Glomerular endothelial cell (primary cell): ENCODE results near the gene RAB7A. TPM values are rescaled to one million over a fixed set of nuclear protein-coding genes. Genes with fewer than 3 reads are reported as not detected.
A peak's percentile ranks its signal among the peaks of the same experiment; 100 is the strongest.

Experiments
- DNase-seq: peaks from one replicate; pipeline ENCODE4 v3.0.0-alpha.2; 2011; ENCODE audit warnings: low read depth, low spot score; ENCODE audit errors: extremely low read depth
- total RNA-seq: library from RNA; depleted of rRNA; stranded (reverse); fragments of >200 nt; gene quantifications from 2 replicates; pipeline ENCODE4 v1.2.3, GENCODE V29; 2015

RAB7A gene
- total RNA-seq, 1 donor from 2014 or later = 162 TPM

DNA sequence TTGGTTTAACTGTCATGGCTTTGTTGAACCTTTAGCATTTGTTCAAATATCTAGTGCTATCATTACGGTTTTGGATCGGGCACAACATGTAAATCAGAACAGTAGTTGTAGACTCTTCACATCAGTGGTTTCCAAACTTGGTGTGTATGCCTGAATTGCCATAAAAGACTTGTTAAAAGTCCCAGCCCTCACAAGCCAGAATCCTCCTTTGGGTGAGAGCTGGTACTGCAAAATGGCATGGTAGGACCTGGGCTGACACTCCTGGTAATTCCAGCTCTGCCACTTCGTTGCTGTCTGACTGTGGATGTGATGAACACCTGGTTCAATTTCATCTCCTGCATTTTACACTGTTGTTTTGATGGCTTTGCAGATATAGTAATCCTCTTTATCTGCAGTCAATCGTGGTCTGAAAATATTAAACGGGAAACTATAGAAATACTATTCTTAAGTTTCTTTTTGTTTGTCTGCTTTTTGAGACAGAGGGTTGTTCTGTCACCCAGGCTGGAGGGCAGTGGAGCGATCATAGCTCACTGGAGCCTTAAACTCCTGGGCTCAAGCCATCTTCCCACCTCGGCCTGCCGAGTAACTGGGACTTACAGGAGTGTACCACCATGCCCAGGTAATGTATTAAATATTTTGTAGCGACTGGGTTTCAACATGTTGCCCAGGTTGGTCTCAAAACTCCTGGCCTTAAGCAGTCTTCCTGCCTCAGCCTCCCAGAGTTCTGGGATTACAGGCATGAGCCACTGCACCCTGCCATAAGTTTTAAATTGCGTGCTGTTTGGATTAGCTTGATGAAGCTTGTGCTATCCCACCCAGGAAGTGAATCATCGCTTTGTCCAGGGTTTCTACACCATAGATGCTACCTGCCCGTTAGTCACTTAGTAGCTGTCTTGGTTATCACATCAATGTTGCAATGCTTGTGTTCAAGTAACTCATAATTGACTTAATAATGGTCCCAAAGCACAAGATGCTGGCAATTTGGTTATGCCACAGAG lies 61.6 kb downstream of the RAB7A start:
- DNase-seq = no peak

DNA sequence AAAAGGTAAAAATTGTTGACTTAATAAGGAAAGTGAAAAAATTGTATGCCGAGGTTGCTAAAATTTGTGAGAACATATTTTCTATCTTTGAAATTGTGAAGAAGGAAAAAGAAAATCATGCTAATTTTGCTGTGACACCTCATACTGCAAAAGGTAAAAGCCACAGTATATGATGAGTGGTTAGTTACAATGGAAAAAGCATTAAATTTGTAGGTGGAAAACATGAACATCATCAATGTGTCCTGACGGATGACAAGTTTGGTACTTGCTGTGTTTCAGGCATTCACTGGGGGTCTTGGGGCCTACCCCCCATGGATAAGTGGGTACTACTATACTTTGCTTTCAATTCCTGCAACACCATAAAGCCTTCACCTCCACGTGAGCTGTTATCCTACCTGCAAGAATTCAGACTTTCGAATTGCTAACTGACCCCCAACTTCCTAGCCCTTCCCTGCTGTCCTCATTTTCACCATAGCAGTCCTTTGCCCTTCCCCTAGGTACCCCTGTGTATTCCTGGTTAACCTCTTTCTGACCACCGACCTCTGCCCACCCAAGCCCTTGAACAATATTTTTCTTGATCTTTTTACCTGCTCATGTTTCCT lies 62.4 kb downstream of the RAB7A start:
- no peak for DNase-seq

DNA sequence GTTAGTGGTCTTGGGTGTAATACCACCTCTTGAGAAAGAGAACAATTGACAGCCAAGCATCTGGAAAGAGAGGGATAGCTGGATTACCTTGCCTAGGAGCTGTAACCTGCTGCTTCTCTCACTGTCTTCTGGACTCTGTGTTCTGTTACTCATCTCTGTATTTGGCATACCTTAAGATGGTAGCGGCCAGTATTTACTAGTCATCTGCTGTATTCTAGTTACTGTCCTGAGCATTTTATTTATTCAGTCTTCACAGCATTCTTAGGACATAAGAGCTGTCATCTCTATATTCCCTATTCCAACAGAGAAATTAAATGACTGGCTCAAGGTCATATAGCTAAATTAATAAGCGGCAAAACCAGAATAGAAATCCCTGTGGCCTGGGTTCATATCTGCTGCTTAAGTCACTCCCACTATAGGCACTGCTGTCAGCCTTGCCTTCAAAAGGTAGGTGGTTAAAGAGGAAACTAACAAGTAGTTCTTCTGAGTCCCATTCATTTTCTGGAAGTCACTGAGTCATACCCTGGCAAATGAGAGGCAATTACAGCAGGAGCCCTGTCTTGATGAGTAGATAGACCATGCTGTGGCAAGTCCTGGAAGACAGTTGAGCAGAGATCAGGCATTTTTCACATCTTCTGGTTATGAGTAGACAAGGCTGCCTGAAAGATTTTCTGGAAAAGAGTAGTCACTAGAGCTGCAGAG lies 68.2 kb downstream of the RAB7A start:
- DNase-seq = no peak

DNA sequence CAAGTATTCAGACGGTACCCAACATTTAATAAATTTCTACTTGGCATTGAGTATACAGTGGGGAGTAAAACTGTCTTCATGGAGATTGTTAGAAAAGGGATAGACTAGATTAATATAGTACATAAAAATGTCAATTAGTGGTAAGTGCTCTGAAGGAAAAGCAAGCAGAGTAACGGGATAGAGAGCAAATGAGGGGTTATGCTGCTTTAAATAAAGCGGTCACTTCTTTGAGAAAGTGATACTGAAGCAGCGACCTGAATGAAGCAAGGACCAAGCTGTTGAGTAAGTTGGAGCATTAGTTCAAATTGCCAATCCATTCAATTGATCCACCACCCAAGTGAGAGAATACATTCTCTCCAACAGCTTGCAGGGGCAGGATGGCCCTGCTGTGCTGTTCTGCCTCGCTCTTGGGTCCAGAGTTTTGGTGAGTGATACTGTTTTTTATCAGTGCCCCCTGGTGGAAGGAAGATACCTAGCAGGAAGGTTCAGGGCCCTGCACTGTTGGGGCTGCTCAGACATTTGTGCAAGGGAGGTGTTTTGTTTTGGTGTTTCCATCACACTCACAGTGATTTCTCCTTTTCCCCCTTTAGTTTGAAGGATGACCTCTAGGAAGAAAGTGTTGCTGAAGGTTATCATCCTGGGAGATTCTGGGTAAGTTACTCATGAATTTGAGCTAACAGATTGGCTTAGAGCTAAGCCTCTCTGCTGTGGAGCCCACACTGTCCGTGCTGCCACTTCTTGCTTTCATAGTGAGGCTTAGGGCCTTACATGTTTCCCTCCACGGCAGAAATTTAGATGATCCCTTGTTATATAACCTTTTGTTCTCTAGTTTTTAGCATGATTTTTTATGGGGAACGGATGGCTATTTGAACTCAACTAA lies 69.0 kb downstream of the RAB7A start:
- no peak for DNase-seq

DNA sequence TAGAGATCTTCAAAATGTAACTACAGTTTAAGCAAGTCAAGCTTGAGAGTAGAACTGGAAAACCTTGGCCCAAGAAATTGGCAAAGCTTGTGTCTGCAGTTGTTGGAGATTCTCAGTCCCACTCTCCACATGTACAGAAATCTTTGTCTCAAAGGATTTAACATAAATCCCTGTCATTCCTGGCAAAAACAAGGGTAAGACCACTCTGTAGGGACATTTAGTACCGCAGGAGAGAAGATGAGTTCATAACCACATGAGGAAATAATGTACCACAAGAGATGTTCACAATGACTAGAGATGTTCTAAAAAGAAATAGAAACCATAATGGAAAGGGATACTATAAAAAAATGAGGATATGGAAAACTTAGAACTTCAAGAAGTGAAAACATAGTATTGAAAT lies 73.7 kb downstream of the RAB7A start:
- DNase-seq = no peak

DNA sequence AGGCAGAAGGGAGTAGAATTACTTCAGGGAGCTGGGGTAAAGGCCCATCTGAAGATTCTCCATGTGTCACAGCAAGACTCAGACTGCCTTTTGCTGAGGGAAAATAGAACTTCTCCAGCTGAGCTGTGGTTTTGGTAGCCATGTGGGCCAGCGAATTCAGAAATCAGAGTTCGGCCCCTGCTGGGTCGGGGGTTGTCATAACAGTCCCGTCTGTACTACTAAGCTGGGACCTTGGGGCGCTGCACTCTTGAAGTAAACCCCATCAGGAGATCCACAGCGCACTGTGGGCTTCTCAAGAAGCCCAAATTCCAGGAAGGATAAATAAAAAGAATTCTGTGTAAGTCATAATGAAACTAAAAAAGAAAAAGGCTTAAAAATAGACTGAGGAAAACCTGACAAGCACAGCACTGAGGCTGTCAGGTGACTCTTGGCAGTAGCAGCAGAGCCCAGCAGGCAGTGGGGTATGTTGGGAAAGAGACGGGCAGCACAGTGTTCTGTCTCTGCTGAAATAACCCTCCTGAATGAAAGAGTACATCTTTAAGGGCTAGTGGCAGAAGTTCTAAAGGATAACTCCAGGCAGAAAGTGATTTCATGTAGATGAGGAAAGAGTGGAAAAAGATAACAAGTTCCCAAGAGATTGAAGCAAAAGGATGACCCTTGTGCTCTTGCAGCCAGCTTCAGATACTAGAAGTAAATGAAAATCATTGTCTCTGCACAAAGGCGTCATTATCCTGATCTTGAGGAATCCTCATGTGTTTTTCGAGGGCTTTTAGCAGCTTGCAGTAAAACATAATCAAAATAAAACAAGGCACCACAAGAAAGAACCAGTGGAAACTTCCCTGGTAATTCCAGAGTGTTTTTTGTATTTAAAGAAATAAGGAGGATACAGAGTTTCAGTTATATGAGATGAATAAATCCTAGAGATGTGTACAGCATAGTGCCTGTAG lies 74.5 kb downstream of the RAB7A start:
- no peak for DNase-seq

DNA sequence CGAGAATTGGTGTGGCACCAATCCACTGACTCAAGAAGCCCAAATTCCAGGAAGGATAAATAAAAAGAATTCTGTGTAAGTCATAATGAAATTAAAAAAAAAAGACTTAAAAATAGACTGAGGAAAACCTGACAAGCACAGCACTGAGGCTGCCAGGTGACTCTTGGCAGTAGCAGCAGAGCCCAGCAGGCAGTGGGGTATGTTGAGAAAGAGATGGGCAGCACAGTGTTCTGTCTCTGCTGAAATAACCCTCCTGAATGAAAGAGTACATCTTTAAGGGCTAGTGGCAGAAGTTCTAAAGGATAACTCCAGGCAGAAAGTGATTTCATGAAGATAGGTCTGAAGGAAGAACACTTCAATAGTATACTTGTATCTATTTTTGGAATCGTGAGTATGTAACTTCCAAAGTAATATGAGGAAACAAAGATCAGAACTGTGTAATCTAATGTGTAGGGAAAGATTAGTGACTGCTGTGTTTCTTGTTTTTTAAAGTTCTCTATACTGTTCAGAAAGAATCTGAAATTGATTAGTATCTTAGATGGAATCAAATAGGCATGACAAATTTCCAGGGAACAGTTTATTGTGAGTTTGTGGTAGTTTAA lies 75.9 kb downstream of the RAB7A start:
- no peak for DNase-seq

DNA sequence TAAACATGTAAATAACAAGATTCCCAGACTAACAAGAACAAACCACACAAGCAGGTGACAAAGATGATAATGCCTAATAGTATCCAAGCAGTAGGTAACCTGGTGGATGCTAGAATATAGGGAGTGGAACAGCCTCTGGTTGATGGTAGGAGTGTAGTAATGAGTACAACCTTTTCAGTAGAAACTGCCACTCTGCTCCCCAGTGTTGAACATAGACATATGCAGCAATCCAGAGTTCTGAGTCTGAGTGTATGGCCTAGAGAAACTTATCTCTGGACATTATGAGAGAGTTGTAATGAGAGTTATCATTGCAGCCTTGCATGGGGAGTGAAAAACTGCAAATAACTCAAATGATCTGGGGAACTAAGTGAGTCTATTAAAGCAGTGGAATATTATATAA lies 77.3 kb downstream of the RAB7A start:
- DNase-seq = no peak

DNA sequence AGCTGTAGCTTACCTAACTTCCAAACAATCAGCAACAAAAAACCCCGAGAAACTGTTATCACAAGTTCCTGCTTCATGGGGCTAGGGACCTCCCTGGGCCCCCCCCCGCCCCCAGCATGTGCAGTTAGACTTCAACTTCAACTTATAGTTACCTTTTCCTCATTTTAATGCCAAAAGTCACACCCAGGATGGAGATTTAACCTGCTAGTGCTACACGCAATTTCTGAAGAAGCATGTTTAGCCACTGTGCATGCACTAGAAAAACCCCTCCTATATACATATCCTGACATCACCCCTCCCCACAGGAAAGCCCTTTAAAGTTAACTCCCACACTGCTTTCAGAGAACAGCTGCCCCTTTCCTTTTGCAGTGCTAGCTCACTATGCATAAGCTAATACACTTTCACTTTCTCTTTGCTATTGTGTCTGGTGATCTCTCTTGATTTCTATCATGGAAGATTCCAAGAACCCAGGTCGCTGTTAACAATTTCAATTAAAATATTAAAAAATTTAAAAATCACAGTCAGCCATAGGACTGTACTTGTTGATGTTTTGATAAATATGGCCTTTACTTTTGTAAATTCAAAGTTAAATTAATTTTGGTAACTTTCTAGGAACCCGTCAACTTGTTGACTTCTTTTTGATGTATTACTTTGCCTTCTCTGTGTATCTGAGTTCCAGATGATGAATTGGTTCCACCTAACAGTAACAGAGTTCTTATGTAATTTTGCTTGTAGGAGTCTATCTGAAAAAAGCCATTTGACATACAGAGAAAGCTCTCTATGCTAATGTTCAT lies 78.2 kb downstream of the RAB7A start:
- DNase-seq = no peak

DNA sequence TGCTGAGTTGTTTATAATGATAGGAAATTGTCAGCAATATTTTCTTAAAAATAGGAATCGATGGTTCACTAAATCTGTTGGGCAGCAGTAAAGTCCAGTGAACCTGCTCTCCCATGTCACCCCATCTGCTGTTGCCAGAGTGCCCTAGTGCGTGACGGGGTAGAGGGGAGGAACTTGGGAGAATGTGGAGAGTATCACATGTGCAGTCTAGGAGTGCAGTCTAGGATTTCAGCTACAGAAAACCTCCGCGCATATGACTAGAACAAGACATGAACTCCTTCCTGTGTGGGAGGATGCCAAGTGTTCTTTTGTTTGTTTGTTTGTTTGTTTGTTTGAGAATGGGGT lies 78.8 kb downstream of the RAB7A start:
- no peak for DNase-seq

DNA sequence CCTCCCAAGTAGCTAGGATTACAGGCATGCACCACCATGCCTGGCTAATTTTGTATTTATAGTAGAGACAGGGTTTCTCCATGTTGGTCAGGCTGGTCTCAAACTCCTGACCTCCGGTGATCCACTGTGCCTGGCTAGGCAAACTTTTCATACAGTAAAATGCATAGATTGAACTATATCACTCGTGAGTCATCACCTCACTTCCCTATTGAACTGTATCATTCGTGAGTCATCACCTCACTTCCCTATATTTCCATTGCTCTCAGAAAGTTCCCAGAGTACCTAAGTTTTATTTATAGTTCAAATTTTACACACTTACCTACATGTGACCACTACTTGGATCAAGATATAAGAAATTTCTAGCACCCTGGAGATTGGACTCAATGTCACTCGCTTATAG lies 79.8 kb downstream of the RAB7A start:
- no peak for DNase-seq

DNA sequence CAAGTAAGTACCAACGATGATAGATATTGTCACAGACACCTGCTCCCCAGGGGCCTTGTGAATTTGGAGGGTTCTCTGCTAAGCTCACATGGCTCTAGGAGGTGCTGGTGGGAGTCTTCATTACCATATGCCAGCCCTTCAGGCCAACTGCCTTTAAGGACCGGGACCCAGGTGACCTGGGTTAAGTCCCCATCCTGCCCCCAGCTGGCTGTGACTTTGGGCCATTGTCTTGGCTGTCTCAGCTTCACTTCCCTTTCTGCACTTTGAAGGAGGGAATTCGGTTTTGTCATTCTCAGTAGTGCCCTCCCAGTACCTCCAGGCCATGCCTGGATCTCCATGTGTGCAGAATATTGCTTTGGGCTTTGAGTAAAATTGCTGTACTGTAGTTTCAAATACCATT lies 80.6 kb downstream of the RAB7A start:
- DNase-seq = no peak

DNA sequence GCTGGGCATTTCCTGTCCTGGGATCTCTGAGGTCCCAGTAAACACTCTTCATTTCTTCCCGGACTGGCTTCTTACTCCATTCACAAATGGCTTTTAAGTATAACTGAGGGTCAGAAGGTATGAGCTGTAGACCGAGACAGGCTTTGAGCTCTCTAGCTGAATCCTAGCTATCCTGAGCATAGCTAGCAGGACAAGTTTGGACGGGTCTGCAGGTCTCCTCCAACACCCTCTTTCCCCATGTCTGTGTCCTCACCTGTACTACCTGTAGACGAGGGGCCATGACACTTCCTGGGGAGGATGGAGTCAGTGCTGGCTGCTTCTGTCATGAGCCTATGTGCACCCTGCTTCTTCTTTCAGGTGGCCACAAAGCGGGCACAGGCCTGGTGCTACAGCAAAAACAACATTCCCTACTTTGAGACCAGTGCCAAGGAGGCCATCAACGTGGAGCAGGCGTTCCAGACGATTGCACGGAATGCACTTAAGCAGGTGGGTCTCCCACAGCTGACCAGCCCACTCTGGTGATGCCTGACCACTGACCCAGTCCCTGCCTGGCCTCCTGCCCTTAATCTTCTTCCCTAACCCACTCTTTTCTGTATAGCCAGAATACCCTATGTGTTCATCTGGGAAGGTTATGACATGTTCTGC lies 81.3 kb downstream of the RAB7A start:
- no peak for DNase-seq

DNA sequence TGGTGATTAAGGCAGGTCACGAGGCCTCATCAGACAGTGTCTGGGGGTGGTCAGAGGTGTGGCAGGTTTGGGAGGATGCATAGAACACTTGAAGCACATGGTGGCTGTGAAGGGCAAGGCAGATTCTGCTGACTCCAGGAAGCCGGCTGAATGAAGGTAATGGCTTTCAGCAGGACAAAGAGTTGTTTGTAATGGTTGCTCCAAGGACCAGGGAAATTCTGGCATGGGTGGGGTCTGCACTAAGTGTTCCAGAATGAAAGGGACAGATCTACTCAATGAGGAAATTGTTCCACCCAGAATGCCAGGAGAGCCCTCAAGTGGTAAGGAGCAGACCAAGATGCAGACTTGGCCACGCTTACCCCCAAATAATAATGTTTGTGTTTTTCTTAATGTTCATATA lies 82.7 kb downstream of the RAB7A start:
- DNase-seq = no peak

DNA sequence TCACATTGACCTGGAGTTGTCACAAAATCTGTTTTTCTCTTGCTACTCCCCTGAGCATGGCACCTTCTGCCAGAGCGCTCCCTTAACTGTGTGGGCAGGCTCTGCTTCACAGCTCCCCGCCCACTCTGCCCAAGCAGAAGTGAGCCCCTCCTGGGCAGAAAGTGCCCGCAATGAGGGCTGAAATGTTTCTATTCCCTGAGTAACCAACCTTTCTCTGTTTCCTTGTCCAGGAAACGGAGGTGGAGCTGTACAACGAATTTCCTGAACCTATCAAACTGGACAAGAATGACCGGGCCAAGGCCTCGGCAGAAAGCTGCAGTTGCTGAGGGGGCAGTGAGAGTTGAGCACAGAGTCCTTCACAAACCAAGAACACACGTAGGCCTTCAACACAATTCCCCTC lies 87.1 kb downstream of the RAB7A start:
- peak; percentile 47 for DNase-seq

DNA sequence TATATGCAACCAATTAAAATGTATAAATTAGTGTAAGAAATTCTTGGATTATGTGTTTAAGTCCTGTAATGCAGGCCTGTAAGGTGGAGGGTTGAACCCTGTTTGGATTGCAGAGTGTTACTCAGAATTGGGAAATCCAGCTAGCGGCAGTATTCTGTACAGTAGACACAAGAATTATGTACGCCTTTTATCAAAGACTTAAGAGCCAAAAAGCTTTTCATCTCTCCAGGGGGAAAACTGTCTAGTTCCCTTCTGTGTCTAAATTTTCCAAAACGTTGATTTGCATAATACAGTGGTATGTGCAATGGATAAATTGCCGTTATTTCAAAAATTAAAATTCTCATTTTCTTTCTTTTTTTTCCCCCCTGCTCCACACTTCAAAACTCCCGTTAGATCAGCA lies 88.1 kb downstream of the RAB7A start:
- no peak for DNase-seq

DNA sequence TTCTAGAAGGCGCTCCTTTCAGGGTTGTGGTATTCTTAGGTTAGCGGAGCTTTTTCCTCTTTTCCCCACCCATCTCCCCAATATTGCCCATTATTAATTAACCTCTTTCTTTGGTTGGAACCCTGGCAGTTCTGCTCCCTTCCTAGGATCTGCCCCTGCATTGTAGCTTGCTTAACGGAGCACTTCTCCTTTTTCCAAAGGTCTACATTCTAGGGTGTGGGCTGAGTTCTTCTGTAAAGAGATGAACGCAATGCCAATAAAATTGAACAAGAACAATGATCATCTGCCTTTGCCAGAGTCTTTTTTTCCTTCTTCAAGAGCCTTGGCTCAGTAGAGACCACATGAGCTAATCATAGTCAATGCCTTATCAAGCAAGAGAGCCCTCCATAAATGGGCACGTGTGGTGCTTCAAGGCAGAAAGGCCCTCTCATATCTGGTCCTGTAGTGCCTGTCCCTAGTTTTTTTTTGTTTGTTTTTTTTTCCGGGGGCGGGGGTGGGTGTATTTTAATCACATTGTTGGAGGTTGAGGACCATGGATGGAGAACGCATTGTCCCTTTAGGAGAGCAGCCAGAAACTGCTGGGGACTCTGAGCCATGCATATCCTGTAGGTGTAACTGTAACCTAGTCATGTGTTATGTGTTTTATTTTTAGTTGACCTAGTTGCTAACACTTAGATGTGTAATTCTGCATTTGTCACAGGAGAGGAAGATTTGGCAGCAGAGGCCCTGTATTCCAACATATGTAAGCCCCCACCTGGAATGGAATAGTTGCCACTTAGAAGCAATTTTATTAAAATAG lies 88.7 kb downstream of the RAB7A start:
- DNase-seq = no peak
